ENCODE data around the gene LMAN1. TPM values are rescaled to one million over a fixed set of nuclear protein-coding genes. Genes with fewer than 3 reads are reported as not detected.

Gene LMAN1
- total and polyA plus RNA-seq, 2 of the 13 experiments (the other 11 are each of a cell fraction or from before 2014, with no cell fraction given): 127 to 131 TPM

GRCh38 chr18:59402432-59403090 is 43.5 kb upstream of the LMAN1 start (continued):
- 0 out of 2 replicates have a peak, but pooled peaks have one; percentile 29 for TF ChIP-seq ZNF761 (CRISPR knock-in tag; conservative IDR thresholded peaks at IDR 0.05)
- no peak for TF ChIP-seq KLF15 (CRISPR knock-in tag; IDR thresholded peaks at IDR 0.05; ENCODE audit: borderline replicate concordance)
- TF ChIP-seq FOXP4 (CRISPR knock-in tag; IDR thresholded peaks at IDR 0.05): 0 out of 2 replicates have a peak, but pooled peaks have one; percentile 26
- no peak for TF ChIP-seq HDAC1 (CRISPR knock-in tag; IDR thresholded peaks at IDR 0.05)
- no peak for TF ChIP-seq ATF7 (IDR thresholded peaks at IDR 0.05)
- no peak for TF ChIP-seq ATF7 (CRISPR knock-in tag; IDR thresholded peaks at IDR 0.05)
- TF ChIP-seq HCFC1 (IDR thresholded peaks at IDR 0.05; ENCODE audit: low read depth, low read length): no peak
- 0 out of 2 replicates have a peak, but pooled peaks have one; percentile 35 for TF ChIP-seq ZBTB25 (CRISPR knock-in tag; IDR thresholded peaks at IDR 0.05)
- TF ChIP-seq SKI (IDR thresholded peaks at IDR 0.05; ENCODE audit: partially characterized antibody): no peak
- no peak for TF ChIP-seq PAX8 (CRISPR knock-in tag; IDR thresholded peaks at IDR 0.05; ENCODE audit: borderline replicate concordance)
- peak; percentile 61; the same call in 1 of the 2 replicates for TF ChIP-seq UBTF (CRISPR knock-in tag; IDR thresholded peaks at IDR 0.05)
- TF ChIP-seq CENPT (CRISPR knock-in tag; IDR thresholded peaks at IDR 0.05; ENCODE audit: low read depth): no peak
- no peak for TF ChIP-seq TBP (CRISPR knock-in tag; IDR thresholded peaks at IDR 0.05)
- no peak for TF ChIP-seq ZNF12 (CRISPR knock-in tag; IDR thresholded peaks at IDR 0.05)
- TF ChIP-seq IRF2 (CRISPR knock-in tag; IDR thresholded peaks at IDR 0.05): peak; percentile 66; the same call in 1 of the 2 replicates
- no peak for TF ChIP-seq TP53 (CRISPR knock-in tag; conservative IDR thresholded peaks at IDR 0.05)
- peak; percentile 84; the same call in 1 of the 2 replicates for TF ChIP-seq ZNF430 (CRISPR knock-in tag; IDR thresholded peaks at IDR 0.05)
- peak; percentile 86 for TF ChIP-seq CBX5 (CRISPR knock-in tag; IDR thresholded peaks at IDR 0.05; ENCODE audit: borderline replicate concordance)
- TF ChIP-seq CREBL2 (CRISPR knock-in tag; IDR thresholded peaks at IDR 0.05; ENCODE audit: borderline replicate concordance): no peak
- no peak for TF ChIP-seq ZBTB26 (CRISPR knock-in tag; IDR thresholded peaks at IDR 0.05; ENCODE audit: borderline replicate concordance)
